MM.1S (cell line): Measurements from ENCODE around the gene KLHL21.

Source experiments
- DNase-seq: peaks from one replicate; pipeline ENCODE4 v3.0.0-alpha.2; 2015
- H2AFZ ChIP-seq: fragments of 300-600 bp; sonication (generic); 2 replicates; pipeline ENCODE4 v1.6.0; 2016; ENCODE audit warnings: antibody characterized with exemption, low read length
- H3F3A ChIP-seq: fragments of 300-600 bp; sonication (generic); 2 replicates; pipeline ENCODE4 v1.6.1; 2016; ENCODE audit warnings: mild to moderate bottlenecking, antibody characterized with exemption, low read length, moderate library complexity, mixed read lengths; ENCODE audit not compliant: insufficient read depth
- H3K27ac ChIP-seq: fragments of 300-600 bp; sonication (generic); 2 replicates; pipeline ENCODE4 v1.5.1; 2016; ENCODE audit warnings: mild to moderate bottlenecking, low read length
- H3K27me3 ChIP-seq: fragments of 300-600 bp; sonication (generic); replicated peaks from 2 replicates; pipeline ENCODE4 v1.6.0; 2016; ENCODE audit warnings: low read length; ENCODE audit not compliant: insufficient read depth
- H3K36me3 ChIP-seq: fragments of 300-600 bp; sonication (generic); replicated peaks from 2 replicates; pipeline ENCODE4 v1.6.1; 2016; ENCODE audit warnings: mild to moderate bottlenecking, low read length, mixed read lengths; ENCODE audit not compliant: insufficient read depth
- H3K4me1 ChIP-seq: fragments of 300-600 bp; sonication (generic); 2 replicates; pipeline ENCODE4 v1.6.1; 2016; ENCODE audit warnings: low read length, mixed read lengths
- H3K4me2 ChIP-seq: fragments of 300-600 bp; sonication (generic); 2 replicates; pipeline ENCODE4 v1.6.0; 2016; ENCODE audit warnings: low read depth, low read length
- H3K4me3 ChIP-seq: fragments of 300-600 bp; sonication (generic); 2 replicates; pipeline ENCODE4 v1.5.1; 2016; ENCODE audit warnings: low read length, mixed read lengths
- H3K79me2 ChIP-seq: fragments of 300-600 bp; sonication (generic); 2 replicates; pipeline ENCODE4 v1.6.1; 2016; ENCODE audit warnings: mixed run types, low read length, mixed read lengths
- H3K9ac ChIP-seq: fragments of 300-600 bp; sonication (generic); 2 replicates; pipeline ENCODE4 v1.6.1; 2016; ENCODE audit warnings: low read length, mixed read lengths
- H3K9me2 ChIP-seq: fragments of 300-600 bp; sonication (generic); replicated peaks from 2 replicates; pipeline ENCODE4 v1.6.1; 2016; ENCODE audit warnings: mild to moderate bottlenecking, low read length, mixed read lengths; ENCODE audit not compliant: insufficient read depth
- H3K9me3 ChIP-seq: fragments of 300-600 bp; sonication (generic); replicated peaks from 2 replicates; pipeline ENCODE4 v1.6.1; 2016; ENCODE audit warnings: mild to moderate bottlenecking, low read length, mixed read lengths; ENCODE audit not compliant: insufficient read depth
- H4K20me1 ChIP-seq: fragments of 300-600 bp; sonication (generic); 2 replicates; pipeline ENCODE4 v1.6.1; 2016; ENCODE audit warnings: mild to moderate bottlenecking, low read length, moderate library complexity, mixed read lengths; ENCODE audit not compliant: insufficient read depth
- EZH2 ChIP-seq: fragments of 300-600 bp; sonication (generic); optimal IDR thresholded peaks from 2 replicates; pipeline ENCODE3; 2017; ENCODE audit warnings: low read depth, mild to moderate bottlenecking, antibody characterized with exemption, low read length, mixed read lengths
- EZH2phosphoT487 ChIP-seq: fragments of 300-600 bp; sonication (generic); IDR thresholded peaks from 2 replicates; pipeline ENCODE4 v1.6.1; 2018; ENCODE audit warnings: antibody characterized with exemption, low read length
- TF ChIP-seq, protein P1 (sequence below): fragments of 300-600 bp; sonication (generic); IDR thresholded peaks from 2 replicates; pipeline ENCODE4 v1.5.1; 2016; ENCODE audit warnings: antibody characterized with exemption, low read length, mixed read lengths

KLHL21 gene

DNA sequence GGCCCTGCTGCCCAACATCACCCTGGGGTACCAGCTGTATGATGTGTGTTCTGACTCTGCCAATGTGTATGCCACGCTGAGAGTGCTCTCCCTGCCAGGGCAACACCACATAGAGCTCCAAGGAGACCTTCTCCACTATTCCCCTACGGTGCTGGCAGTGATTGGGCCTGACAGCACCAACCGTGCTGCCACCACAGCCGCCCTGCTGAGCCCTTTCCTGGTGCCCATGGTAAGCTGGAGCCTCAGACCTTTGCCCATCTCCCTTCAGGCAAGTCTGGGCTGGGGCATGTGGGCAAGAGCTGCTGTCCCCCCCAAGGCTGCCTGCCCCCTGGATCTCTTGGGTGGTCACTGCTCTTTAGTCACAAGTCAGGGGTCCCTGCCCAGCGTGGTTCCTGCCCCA, 31.7 kb downstream of the KLHL21 start:
- Histone ChIP-seq H3K9me2 (no peaks in the 10 kb centered on the region), H3K9ac (no peak overlapping the region), H3K27me3 (peaks cover 36% of the 10 kb centered on the region), H4K20me1 (no peaks in the 10 kb centered on the region), H3K27ac (no peak overlapping the region), H3K4me3 (no peak overlapping the region), H3K4me1 (no peaks in the 10 kb centered on the region), H3K4me2 (no peak overlapping the region), H2AFZ (no peak overlapping the region), H3F3A (no peaks in the 10 kb centered on the region), H3K36me3 (no peaks in the 10 kb centered on the region), H3K79me2 (no peaks in the 10 kb centered on the region), H3K9me3 (no peaks in the 10 kb centered on the region)
- DNase-seq, result no peak
- TF ChIP-seq EZH2 (no peak), EZH2phosphoT487 (no peak)
- TF ChIP-seq, protein P1, sequence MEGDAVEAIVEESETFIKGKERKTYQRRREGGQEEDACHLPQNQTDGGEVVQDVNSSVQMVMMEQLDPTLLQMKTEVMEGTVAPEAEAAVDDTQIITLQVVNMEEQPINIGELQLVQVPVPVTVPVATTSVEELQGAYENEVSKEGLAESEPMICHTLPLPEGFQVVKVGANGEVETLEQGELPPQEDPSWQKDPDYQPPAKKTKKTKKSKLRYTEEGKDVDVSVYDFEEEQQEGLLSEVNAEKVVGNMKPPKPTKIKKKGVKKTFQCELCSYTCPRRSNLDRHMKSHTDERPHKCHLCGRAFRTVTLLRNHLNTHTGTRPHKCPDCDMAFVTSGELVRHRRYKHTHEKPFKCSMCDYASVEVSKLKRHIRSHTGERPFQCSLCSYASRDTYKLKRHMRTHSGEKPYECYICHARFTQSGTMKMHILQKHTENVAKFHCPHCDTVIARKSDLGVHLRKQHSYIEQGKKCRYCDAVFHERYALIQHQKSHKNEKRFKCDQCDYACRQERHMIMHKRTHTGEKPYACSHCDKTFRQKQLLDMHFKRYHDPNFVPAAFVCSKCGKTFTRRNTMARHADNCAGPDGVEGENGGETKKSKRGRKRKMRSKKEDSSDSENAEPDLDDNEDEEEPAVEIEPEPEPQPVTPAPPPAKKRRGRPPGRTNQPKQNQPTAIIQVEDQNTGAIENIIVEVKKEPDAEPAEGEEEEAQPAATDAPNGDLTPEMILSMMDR, result no peak

DNA sequence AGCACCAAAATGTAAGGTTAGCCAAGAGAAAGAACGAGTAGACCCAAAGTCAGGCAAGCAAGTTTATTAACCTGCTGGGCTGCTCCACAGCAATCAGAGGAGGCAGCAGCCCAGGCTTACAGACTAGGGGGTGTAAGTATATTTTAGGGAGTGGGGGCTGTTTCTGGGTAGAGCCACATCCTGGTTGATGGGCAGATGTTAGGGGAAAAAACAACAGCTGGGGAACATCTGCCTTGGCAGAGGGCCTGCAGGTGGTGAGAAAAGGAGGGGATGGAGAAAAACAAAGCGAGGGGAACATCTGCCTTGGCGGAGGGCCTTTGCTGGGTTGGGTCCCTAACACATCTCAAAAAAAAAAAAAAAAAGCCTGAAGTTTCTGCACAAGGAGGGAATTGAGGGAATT, 32.6 kb downstream of the KLHL21 start:
- H3K36me3 ChIP-seq, result no peaks in the 10 kb centered on the region
- H3K9ac ChIP-seq, result no peak overlapping the region
- H3K79me2 ChIP-seq, result no peaks in the 10 kb centered on the region
- no peaks in the 10 kb centered on the region for H4K20me1 ChIP-seq
- H3K4me1 ChIP-seq, result no peaks in the 10 kb centered on the region
- no peak overlapping the region for H3K4me2 ChIP-seq
- H3K27me3 ChIP-seq, result peaks cover 45% of the 10 kb centered on the region
- no peak for TF ChIP-seq EZH2
- TF ChIP-seq EZH2phosphoT487, result no peak
- TF ChIP-seq, protein P1, result no peak
- H3K27ac ChIP-seq, result no peak overlapping the region
- no peaks in the 10 kb centered on the region for H3K9me2 ChIP-seq
- H3K9me3 ChIP-seq, result no peaks in the 10 kb centered on the region
- H3F3A ChIP-seq, result no peaks in the 10 kb centered on the region
- DNase-seq, result no peak
- H2AFZ ChIP-seq, result no peak overlapping the region
- H3K4me3 ChIP-seq, result no peak overlapping the region

DNA sequence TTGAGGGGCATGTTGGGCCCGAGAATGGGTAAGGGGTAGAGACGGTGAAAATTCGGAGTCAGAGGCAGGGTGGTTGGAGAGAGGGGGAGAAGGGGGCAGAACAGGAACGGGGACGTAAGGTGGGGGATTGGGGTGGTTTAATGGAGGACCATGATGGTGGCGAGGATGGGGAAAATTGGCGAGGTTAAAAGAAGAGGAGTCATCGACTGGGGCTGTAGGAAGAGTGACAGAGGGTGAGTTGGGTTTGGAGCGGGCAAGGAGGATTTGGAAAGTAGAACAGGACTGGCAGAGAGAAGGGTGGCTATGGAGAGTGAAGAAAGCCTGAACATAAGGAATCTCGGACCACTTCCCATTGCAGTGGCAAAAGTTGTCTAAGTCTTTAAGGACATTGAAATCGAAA, 33.6 kb downstream of the KLHL21 start:
- no peaks in the 10 kb centered on the region for H3K9me2 ChIP-seq
- H2AFZ ChIP-seq, result no peak overlapping the region
- H3F3A ChIP-seq, result no peaks in the 10 kb centered on the region
- no peak for DNase-seq
- no peaks in the 10 kb centered on the region for H3K4me1 ChIP-seq
- H3K9me3 ChIP-seq, result no peaks in the 10 kb centered on the region
- no peaks in the 10 kb centered on the region for H3K79me2 ChIP-seq
- no peaks in the 10 kb centered on the region for H3K36me3 ChIP-seq
- TF ChIP-seq EZH2, result no peak
- TF ChIP-seq, protein P1, result no peak
- no peak for TF ChIP-seq EZH2phosphoT487
- H3K9ac ChIP-seq, result no peak overlapping the region
- no peaks in the 10 kb centered on the region for H4K20me1 ChIP-seq
- H3K27ac ChIP-seq, result no peak overlapping the region
- H3K4me3 ChIP-seq, result peak overlapping the region; percentile 23; the same call in 1 of the 2 replicates
- H3K27me3 ChIP-seq, result peaks cover 56% of the 10 kb centered on the region
- H3K4me2 ChIP-seq, result peak overlapping the region; percentile 32; the same call in 1 of the 2 replicates
